Neural cell (in vitro differentiated cells): Measurements from ENCODE around the gene LTBP1.

Source experiments
- CTCF ChIP-seq: fragments of 450-650 bp; IDR thresholded peaks from 2 replicates; pipeline ENCODE4 v1.5.1; 2014; ENCODE audit warnings: antibody characterized with exemption, mild to moderate bottlenecking, moderate library complexity; ENCODE audit not compliant: poor library complexity, severe bottlenecking
- EP300 ChIP-seq: fragments of 450-650 bp; conservative IDR thresholded peaks from 2 replicates; pipeline ENCODE4 v1.6.1; 2014; ENCODE audit warnings: antibody characterized with exemption, mild to moderate bottlenecking, moderate library complexity; ENCODE audit not compliant: poor library complexity, severe bottlenecking
- EZH2 ChIP-seq: fragments of 200-600, 300-800 bp; shearing (Covaris generic), sonication (generic); IDR thresholded peaks from 2 replicates; pipeline ENCODE4 v1.6.1; 2014; ENCODE audit warnings: antibody characterized with exemption, low read length, borderline replicate concordance, mild to moderate bottlenecking; ENCODE audit not compliant: insufficient read depth, poor library complexity, severe bottlenecking
- POLR2AphosphoS5 ChIP-seq: IDR thresholded peaks from 2 replicates; pipeline ENCODE4 v1.6.1; 2012
- REST ChIP-seq: IDR thresholded peaks from 2 replicates; pipeline ENCODE4 v1.6.1; 2012; ENCODE audit warnings: borderline replicate concordance

GRCh38 chr2:33342171-33342570, 395.4 kb downstream of the LTBP1 start:
- TF ChIP-seq CTCF (no peak), EZH2 (no peak), REST (no peak), POLR2AphosphoS5 (no peak), EP300 (no peak)
